Inflammatory macrophage (primary cell): ENCODE measurements around the gene MEIS3.

Experiments
- DNase-seq, 2 donors: peaks; one replicate each; pipeline ENCODE4 v3.0.0-alpha.2; 2020 to 2022
- total RNA-seq, 18 experiments: gene quantifications; one replicate each; lab custom pipeline; 2026; ENCODE audit warnings: mixed read lengths in 6 of 18, inconsistent platforms in 2 of 18; lab: John Stamatoyannopoulos, UW

MEIS3 gene
- 0 to 0.32 (median 0.12) reads per million in 18 experiments for total RNA-seq

DNA sequence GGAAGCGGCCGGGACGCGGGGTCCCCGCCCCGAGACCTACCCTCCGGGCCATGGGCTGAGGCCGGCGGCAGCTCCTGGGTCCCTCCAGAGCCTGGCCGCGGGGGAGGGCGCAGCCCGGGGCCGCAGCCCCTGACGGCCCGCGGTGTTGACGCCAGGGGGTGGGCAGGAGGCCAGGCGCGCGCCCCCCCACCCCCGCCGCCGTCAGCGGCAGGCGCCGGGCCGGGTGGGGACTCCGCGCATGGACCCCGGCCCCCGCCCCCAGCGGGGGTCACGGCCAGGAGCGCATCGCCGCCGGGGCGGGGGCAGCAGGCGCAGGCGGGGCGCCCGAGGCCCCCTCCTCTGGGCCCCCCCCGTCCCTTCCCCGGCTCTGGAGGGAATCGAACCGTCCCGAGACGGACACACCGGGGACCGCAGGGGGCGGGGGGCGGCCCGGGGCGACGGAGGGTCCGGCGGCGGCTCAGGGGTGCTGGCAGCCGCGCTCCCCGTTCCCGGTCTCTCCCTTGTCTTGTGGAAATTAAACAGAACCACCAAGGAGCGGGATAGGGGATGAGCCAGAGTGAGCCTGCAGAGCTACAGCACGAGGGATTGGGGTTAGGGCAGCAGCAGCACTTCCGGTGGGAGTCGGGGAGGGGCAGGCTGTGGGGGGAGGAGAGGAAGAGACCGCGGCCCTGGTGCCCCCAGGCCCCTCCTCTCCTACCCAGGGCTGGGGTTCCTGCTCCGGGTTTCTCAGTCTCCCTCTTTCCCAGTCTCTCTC lies at the start of gene MEIS3:
TSS of gene MEIS3 (minus strand) at position 498 of the 754 bp plus-strand sequence. CDS start at position 52, 446 bp downstream.
- DNase-seq = no peak

DNA sequence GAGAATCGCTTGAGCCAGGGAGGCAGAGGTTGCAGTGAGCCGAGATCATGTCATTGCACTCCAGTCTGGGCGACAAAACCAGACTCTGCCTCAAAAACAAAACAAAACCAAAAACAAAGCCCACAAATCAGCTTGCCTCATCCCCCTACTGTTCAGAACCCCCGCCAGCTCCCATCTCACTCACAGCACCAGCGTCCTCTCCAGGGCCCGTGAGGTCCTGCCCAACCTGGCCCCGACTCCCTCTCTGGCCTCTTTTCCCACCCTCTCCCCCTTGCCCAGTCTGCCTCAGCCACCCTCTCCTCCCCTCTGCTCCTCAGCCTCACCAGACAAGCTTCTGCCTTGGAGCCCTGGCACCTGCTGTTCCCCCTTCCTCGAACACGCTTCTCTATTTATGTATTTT lies 48.6 kb upstream of the MEIS3 start:
- DNase-seq = no peak

DNA sequence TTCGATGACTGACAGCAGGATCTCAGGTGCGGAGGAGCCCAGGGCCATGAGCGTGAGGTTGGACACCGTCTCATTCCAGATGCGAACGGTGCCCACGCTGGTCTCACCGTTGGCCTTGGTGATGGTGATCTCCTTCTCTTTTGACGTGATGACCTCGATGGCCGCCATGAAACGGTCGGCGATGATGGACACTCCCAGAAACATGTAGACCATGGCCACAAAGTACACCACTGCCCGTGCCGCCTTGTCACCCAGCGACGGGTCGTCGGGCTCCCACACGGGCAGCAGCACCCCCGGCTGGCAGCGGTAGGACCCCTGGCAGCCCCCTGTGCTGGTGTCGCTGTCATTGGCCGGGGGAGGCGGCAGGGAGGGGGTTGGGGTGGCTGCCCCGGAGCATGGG lies 46.6 kb upstream of the MEIS3 start:
- DNase-seq = no peak

DNA sequence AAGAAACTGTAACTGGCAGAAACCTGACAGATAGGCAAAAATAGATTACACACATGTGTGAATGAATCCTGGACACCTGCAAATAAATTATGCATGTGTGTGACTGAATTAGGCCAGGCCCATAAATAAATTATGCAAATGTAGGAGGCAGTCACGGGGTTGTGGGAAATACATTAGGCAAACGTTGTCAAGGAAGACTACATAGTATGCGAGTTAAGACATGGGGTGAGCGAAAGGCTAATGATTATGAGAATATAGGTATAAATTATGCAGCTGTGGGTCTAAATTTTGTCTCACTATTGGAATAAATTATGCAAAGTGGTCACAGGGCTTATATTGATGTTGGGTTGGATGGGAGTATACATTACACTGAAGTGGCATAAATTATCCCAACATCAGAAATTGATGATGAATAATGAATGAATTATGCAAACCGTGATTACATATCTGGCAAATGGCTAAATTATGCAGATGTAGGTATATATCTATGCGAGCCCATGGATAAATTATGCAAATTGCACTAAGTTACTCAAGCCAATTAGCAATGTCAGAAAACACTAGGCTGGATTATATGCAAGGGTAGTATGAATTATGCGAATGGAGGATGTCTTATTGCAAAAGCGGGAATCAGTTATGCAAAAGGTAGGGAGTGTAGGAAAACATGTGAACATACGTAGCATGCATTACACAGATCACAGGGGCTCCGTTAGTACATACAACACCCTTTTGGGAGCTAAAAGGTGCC lies 45.5 kb upstream of the MEIS3 start:
- DNase-seq = no peak

DNA sequence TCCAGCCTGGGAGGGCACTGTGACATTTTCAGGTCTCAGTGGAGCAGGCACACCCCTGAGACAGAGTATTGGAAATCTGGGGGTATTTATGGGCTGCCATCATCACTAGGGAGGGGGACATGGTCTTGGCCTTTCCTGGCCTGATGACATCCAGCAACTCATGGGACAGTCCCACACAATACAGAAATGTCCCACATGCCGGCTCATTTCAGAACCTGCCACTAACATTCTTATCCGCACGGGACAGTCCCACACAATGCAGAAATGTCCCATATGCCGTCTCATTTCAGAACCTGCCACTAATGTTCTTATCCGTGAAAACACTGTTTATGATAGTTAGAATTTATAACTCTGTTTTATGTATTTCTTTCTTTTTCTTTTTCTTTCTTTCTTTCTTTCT lies 42.5 kb upstream of the MEIS3 start:
- DNase-seq = no peak

DNA sequence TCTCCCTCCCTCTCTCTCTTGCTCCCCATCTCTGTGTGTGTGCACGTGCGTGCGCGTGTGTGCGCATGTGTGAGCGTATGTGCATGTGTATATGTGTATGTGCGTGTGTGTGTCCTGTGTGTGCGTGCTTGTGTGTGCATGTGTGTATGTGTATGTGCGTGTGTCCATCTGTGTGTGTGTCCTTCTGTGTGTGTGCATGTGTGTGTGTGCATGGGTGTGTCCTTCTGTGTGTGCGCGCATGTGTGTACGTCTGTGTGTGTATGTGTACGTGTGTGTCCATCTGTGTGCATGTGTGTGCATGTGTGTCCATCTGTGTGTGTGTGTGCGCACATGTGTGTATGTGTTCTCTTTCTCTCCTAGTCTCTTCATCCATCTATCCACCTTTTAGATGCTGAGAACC lies 40.1 kb upstream of the MEIS3 start:
- DNase-seq = no peak

DNA sequence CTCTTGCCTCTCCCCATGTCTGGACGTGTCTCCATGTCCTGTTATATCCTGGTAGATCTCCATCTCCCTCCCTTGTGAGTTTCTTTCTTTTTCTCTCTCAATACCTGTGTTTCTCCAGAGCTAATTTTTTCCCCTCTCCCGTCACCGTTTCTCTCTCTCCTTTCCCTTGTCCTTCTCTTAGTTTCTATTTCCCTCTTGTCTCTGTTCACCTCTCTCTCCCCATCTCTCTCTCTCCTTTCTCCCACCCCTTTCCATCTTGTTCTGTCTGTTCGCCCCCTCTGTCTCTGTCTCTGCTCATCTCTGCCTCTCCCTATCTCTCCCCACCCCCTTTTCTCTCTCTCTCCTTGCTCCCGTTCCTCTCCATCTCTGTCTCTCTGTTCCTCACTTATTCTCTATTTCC lies 39.3 kb upstream of the MEIS3 start:
- DNase-seq = no peak

DNA sequence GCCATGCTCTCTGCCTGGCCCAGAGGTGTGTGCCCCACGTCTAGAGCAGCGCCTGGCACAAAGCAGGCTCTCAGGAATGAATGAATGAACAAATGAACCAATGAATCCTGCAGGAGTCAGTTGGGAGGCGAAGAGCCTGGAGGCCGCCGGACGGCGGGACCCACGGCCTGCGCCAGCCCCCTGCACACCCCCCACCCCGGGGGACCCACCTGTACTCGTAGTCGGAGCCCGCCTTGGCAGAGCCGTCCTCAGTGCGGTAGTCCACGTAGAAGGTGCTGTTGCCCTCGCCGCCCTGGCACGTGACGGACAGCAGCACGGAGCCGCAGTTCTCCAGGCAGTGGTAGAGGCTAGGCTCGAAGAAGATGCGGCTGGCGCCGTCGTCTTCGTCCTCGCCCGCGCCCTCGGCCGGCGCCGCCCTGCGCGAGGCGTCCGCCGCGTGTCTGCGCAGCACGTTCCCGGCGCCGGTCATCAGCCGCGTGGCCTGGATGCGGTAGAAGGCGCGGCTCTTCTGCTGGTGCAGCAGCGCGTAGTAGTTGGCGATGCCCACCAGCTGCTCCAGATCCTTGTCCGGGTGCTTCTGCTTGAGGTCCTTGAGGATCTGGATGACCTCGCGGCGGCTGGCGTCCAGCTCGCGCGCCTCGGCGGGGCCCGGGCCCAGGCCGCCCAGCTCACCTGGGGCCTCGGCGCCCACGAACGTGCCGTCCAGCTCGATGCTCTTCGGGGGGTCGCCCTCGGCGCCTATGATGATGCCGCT lies 37.6 kb upstream of the MEIS3 start:
- no peak for DNase-seq

DNA sequence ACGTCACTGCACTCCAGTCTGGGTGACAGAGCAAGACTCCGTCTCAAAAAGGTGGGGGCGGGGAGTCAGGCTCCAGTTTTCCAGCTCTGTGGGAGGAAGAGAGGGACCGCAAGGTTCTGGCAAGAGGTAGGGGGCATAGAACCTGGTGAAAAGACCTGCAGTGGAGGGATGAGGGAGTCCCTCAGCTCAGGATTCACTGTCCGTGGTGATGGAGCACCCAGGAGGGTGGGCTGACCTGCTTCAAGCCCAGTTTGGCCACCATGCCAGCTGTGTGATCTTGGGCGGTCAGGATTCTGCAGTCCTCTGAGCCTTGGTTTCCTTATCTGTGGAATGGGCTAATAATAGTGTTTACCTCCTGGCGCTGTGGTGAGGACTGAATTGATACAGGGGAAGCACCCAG lies 31.2 kb upstream of the MEIS3 start:
- no peak for DNase-seq

DNA sequence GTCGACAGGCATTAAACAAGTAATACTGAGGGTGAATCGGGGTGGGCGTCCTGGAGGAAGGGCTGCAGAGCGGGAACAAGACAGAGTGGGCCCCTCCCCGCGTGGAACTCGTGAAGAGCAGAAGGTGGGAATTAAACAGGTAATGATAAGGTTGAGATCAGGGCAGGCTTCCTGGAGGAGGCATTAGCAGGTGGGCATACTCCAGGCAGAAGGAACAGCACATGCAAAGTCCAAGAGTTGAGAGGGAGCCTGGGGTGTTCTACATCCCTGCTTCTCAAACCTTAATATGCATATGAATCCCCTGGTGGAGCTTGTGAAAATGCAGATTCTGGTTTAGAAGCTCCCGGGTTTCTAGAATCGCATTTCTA lies 29.0 kb upstream of the MEIS3 start:
- no peak for DNase-seq

DNA sequence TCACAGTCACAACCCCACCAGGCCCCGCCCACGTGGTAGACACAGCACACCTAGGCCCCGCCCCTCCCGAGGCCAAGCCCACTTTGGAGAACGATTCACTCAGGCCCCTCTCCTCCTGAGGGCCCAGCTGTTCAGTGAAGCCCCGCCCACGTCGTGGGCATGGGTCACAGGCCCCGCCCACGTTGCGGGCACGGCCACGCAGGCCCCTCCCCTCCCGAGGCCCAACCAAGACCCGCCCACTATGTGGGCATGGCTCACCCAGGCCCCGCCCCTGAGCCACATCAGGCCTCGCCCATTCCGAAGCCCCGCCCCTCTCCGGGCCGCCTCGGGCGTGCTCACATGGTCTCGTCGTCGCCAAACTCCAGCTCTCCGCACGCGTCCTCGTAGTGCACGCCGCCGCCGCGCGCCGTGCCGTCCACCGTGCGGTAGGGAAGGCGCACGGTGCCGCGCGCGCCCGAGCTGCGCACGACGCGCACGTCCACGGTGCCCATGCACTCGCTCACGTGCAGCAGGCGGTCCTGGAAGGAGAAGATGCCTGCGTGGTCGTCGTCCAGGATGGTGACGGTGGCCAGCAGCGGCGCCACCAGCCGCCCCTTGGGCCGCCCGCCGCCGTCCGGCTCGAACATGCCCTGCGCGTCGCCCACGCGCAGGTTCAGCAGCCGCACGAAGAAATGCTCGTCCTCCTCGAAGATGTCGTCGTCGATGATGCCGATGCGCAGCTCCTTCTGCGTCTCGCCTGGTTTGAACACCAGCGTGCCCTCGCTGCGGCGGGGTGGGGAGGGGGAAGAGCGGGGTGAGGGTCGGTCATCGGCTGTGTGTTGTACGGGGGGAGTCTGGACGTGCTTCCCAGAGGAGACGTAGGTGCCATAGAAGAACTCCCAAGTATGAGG lies 28.4 kb upstream of the MEIS3 start:
- peak; percentile 47 to 64 for DNase-seq

DNA sequence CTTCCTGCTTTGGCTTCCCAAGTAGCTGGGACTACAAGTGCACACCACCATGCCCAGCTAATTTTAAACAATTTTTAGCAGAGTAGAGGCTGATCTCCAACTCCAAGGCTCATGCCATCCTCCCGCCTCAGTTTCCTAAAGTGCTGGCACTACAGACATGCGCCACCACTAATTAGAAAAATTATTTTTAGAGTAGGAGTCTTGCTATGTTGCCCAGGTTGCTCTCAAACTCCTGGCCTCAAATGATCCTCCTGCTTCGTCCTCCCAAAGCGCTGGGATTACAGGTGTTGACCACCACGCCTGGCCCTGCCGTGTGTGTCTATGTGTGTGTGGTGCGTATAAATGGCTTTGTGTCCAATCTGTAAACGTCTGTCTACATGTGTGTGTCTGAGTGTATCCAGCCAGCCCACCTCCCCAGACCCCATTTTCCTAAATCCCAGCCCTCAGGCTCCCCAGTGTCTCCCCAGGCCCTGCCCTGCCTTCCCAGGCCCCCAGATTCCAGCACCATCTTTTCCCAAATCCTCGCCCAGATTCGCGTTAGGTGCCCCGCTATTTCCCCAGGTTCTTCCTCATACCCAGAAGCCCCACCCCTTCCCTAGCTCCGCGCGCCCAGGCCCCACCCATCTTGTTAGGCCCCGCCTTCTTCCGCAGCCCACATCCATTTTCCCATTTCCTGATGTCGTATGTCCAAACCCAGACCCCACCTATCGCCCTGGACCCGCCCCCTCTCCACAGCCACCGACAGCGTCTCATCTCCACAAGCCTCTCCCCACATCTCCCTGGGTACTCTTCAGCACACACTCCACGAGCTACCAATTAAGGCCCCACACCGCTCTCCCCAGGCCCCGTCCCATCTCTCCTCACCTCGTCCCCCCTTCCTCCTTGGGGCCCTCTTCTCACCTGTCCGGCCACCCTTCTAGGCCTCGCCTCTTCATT lies 27.5 kb upstream of the MEIS3 start:
- peak; percentile 33 to 45 for DNase-seq

DNA sequence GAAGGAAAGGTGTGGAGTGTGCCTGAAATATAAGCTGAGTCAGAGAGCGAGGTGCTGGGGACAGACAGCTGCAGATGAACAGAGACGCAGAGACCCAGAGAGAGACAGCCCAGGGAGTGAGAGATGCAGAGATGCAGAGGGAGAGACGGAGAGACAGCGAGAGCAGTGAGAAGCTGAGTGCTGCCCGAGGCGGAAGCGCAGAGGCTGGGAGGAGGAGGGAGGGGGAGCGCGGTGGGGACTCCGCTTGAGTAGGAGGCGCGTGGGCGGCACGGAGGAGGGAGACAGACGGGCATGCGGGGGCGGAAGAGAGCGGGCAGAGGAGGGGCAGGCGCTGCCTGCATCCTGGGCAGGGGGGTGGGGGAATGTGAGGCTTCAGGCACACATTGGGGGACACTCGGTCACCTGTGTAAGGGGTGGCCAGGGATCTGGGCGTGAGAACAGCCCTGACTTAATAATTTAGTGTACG lies 26.6 kb upstream of the MEIS3 start:
- no peak for DNase-seq

DNA sequence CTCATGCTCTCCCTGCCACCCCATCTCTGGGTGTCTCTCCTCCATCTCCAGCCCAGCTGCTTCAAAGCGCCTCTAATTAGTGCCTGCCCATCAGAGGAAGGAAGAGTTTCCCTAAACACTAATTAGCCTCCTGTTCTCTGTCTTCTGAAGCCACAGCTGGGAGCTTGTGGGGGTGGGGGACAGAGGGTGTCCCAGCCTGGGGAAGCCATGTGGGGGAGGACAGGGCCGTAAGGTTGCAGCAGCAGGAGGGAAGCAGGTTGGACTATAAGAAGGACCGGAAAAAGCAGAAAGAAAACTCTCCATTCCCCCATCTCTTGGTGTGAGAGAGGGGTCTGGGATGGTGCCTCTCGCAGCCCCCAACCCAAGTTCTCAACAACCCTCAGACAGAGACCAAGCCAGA lies 26.2 kb upstream of the MEIS3 start:
- no peak for DNase-seq

DNA sequence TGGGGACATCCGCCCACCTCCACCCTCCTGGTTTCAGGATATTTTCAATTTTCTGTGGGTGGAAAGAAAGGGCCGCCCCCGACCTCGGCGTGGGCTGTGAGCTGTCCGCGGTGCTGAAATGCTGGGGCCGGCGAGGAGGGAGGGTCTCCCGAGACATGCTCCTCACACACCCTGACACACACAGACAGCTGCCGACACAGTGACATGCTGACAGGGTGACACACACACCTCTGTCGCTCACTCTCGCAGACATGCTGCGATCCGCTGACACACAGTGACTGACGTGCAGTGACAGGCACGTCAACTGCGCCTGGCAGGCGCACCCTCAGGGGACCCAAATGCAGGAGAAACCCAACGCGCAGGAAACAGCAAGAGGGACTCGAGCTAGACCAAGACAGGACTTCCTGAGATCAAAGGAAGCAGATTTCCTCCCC lies 25.1 kb upstream of the MEIS3 start:
- no peak for DNase-seq

DNA sequence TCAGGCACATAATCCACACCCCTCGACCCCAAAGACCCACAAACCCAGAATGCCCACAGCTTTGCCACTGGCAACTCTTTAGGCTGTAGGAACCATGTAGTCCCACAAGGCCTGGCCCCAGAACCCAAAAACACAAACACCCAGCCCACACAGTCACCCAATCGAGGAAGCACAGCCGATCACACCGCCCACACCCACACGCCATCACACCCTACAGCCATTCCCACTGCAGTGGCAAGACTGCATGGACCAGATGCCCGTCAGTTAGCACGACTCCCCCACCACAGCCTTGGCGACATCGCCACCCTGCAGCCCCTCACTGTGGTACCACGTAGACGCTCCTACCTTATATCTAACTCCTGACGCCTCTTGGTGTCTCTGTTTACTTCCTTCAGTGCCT lies 24.0 kb upstream of the MEIS3 start:
- DNase-seq = peak in 1 of 2 donors; percentile 31

DNA sequence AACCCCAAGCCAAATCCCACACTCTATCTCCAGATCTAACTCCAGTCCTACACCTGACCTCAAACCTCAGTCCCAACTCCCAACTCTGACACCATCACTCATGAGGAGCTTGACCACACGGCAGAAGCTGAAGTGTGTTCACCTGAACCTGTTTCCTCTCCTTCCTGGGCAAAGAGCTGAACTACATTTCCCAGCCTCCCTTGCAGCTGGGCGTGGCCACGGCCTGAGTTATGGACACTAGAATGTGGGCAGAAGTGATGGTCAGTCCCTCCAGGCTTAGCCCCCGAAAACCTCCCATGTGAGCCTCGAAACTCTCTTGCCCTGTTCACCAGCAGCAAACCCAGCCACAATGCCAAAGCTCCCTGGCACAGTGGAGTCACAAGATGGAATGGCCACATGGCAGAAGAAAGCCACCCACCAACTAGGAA lies 19.5 kb upstream of the MEIS3 start:
- no peak for DNase-seq

DNA sequence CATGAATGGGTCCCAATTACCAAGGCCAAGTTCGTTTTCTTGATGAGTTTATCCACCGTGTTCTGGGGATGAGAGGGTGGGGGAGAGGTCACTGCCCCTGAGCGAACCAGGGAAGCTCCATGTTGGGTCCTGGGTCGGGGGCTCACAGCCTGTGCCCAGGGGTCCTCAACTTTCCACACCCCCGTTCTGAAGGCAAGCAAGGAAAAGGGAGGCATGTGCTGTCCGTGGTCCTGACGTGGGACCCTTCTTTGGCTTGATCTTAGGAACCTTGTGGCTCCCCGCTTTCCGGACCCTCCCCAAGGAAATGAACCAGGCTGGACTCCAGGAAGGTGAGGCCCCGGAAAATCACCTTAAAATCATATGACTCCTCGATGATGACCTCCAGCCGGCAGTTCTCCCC lies 18.2 kb upstream of the MEIS3 start:
- DNase-seq = no peak

DNA sequence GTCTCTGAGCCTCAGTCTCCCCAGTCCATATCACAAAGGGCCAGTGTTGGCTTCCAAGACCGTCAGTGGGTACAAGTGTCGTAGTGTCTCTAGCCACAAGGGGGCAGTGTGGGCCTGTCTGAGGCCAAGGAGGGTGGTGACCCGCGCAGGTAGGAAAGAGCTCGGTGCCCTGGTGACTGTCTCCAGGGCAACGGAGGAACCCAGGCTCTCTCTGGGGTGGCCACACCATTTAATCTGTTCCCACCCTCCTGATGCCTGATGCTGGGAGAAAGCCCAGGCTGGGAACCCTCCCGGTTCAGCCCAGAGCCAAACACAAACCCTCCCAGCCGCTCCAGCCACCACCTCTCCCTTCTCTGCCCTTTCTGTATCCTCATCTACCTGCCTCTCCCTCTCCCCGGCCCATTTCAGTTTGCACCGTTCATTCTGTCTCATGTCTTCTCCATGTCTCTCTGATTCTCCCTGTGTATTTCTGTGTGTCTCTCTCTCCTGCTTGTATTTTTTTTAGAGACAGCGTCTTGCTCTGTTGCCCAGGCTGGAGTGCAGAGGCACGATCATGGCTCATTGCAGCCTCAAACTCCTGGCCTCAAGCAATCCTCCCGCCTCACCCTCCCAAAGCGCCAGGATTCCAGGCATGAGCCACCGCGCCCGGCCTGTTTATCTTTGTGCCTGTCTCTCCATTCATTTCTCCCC lies 17.5 kb upstream of the MEIS3 start:
- DNase-seq = peak; percentile 66 to 73

DNA sequence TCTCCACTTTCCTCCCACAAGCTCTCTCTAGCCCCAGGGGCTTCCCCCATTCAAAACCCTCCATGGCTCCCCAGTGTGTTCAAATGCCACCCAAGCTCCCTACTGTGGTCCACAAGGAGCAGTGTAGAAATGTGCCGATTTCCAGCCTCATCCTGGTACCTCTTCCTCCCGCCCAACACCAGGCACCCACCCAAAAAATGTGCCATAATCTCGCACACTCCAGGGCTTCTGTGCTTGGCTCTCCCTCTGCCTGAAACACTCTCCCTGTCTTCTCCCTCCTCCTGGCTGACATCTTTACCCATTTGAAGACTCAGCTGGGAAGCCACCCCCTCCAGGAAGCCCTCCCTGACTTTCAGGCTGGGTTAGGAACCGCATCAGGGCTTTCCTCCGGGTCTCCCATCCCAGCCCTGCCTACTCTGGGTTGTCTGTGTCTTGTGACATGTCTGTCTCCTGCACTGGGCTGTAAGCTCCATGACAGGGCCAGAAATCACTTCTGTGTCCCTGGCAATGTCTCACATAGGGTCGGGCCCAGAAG lies 16.6 kb upstream of the MEIS3 start:
- no peak for DNase-seq
